Activated B cell treated with CpG ODN at 0.5 μM for 24 hours (primary cell): ENCODE data around the gene SRA1. TPM values are rescaled to one million over a fixed set of nuclear protein-coding genes. Genes with fewer than 3 reads are reported as not detected.
A peak's percentile ranks its signal among the peaks of the same experiment; 100 is the strongest.

Experiments used
- ATAC-seq: fragments of 200-7000 bp; cut with Tn5 transposase; one replicate; pipeline ENCODE4 v1.10.0; 2021; ENCODE audit warnings: low read depth, mild to moderate bottlenecking, moderate library complexity
- CTCF ChIA-PET: fragments of 350-600 bp; sonication (Branson Sonifier 250); formaldehyde crosslinking; loops from one replicate; lab custom pipeline; 2021; ENCODE audit warnings: antibody characterized with exemption; lab: Charles Lee
- POLR2A ChIA-PET: fragments of 350-600 bp; sonication (Branson Sonifier 250); formaldehyde crosslinking; loops from one replicate; lab custom pipeline; 2021; ENCODE audit warnings: antibody characterized with exemption; lab: Charles Lee
- DNase-seq: peaks from one replicate; pipeline ENCODE4 v3.0.0; 2022
- H3K27ac Mint-ChIP-seq: one replicate; pipeline ENCODE4 v1.8.0; 2020; ENCODE audit warnings: mixed read lengths
- H3K27me3 Mint-ChIP-seq: one replicate; pipeline ENCODE4 v1.8.0; 2021; ENCODE audit warnings: mixed read lengths
- H3K36me3 Mint-ChIP-seq: one replicate; pipeline ENCODE4 v1.8.0; 2021; ENCODE audit warnings: low read depth, mixed read lengths
- H3K4me1 Mint-ChIP-seq: one replicate; pipeline ENCODE4 v1.8.0; 2021; ENCODE audit warnings: mixed read lengths
- H3K4me3 Mint-ChIP-seq: one replicate; pipeline ENCODE4 v1.8.0; 2020; ENCODE audit warnings: mild to moderate bottlenecking, mixed read lengths
- H3K9me3 Mint-ChIP-seq: one replicate; pipeline ENCODE4 v1.8.0; 2020; ENCODE audit warnings: mixed read lengths
- CTCF ChIP-seq: fragments of 200-600 bp; IDR thresholded peaks from one replicate; pipeline ENCODE4 v1.8.0; 2022; ENCODE audit warnings: antibody characterized with exemption, mild to moderate bottlenecking
- intact Hi-C: fragments of 100-400 bp; cut with micrococcal nuclease; formaldehyde crosslinking; loops from one replicate; pipeline ENCODE4 v1.15.1; 2024
- total RNA-seq: library from RNA; stranded (reverse); gene quantifications from 2 replicates; pipeline ENCODE4 v1.2.3, GENCODE V29; 2022

The SRA1 gene
- total RNA-seq, 1 donor from 2014 or later, result 41.8 TPM

DNA sequence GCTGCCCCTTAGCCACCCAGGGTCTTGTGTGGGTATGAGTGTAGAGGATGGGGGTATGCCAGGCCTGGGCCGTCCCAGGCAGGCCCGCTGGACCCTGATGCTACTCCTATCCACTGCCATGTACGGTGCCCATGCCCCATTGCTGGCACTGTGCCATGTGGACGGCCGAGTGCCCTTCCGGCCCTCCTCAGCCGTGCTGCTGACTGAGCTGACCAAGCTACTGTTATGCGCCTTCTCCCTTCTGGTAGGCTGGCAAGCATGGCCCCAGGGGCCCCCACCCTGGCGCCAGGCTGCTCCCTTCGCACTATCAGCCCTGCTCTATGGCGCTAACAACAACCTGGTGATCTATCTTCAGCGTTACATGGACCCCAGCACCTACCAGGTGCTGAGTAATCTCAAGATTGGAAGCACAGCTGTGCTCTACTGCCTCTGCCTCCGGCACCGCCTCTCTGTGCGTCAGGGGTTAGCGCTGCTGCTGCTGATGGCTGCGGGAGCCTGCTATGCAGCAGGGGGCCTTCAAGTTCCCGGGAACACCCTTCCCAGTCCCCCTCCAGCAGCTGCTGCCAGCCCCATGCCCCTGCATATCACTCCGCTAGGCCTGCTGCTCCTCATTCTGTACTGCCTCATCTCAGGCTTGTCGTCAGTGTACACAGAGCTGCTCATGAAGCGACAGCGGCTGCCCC is 10.0 kb upstream of the SRA1 start:
- no peak for TF ChIP-seq CTCF
- CTCF ChIA-PET, result no interaction called here
- H3K27ac Mint-ChIP-seq, result no peak overlapping the region
- DNase-seq (no peak), ATAC-seq (no peak)
- POLR2A ChIA-PET, result interaction anchor here (1.4 to 1.5 kb wide), 2 partner anchors 20 to 165 kb away, joined by 3 read pairs; partner anchors contain the start of genes ANKHD1 and EIF4EBP3
- no peak overlapping the region for H3K4me3 Mint-ChIP-seq
- intact Hi-C loops, result no loop called here
- H3K27me3 Mint-ChIP-seq, result no peaks in the 10 kb centered on the region
- H3K4me1 Mint-ChIP-seq, result peaks cover 66% of the 10 kb centered on the region
- peaks cover 38% of the 10 kb centered on the region for H3K36me3 Mint-ChIP-seq
- H3K9me3 Mint-ChIP-seq, result no peaks in the 10 kb centered on the region

DNA sequence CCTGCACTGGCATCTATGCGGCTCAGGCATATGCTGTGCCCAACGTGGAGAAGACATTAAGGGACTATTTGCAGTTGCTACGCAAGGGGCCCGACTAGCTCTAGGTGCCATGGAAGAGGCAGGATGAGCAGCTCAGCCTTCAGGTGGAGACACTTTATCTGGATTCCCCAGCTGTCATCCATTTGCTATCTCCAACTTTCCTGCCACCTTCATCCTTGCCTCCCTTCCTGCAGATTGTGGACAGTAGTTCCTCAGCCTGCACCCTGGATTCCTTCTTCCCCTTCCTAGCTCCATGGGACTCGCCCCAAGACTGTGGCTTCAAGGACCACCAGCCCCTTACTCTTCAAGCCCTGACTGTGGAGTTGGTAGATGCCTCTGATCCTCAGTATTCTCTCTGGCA is 9.4 kb upstream of the SRA1 start:
- Mint-ChIP-seq H3K36me3 (peaks cover 38% of the 10 kb centered on the region), H3K4me3 (peak overlapping the region; percentile 24), H3K4me1 (peaks cover 66% of the 10 kb centered on the region), H3K9me3 (no peaks in the 10 kb centered on the region), H3K27me3 (no peaks in the 10 kb centered on the region), H3K27ac (no peak overlapping the region)
- no peak for TF ChIP-seq CTCF
- DNase-seq, result no peak
- intact Hi-C loops, result no loop called here
- CTCF ChIA-PET, result no interaction called here
- POLR2A ChIA-PET, result interaction anchor here (1.5 to 1.6 kb wide), 3 partner anchors 10 to 165 kb away, joined by 3 to 7 read pairs (median 5); partner anchors contain the start of genes ANKHD1 and SRA1
- ATAC-seq, result no peak

DNA sequence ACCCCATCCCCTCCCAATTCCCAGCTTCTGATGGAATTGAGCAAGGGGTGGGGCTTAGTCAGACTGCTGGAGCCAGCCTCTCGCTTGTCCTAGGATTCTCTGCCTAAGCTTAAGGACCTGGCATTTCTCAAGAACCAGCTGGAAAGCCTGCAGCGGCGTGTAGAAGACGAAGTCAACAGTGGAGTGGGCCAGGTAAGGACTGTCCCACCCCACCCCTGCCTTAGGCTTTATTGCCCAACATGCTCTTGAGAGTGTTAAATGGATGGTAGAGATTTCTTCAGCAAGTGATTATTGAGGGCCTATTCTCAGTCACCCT is 8.5 kb upstream of the SRA1 start:
- ChIA-PET CTCF (no interaction called here), POLR2A (interaction anchor here (1.3 to 3.6 kb wide), 6 partner anchors 9 to 165 kb away, joined by 3 to 39 read pairs (median 6); partner anchors contain the start of genes ANKHD1, EIF4EBP3, IK and NDUFA2)
- Mint-ChIP-seq H3K9me3 (no peaks in the 10 kb centered on the region), H3K27ac (peak overlapping the region; percentile 90), H3K4me3 (peak overlapping the region; percentile 98), H3K36me3 (peaks cover 40% of the 10 kb centered on the region), H3K27me3 (no peaks in the 10 kb centered on the region), H3K4me1 (peaks cover 68% of the 10 kb centered on the region)
- intact Hi-C loops, result no loop called here
- no peak for TF ChIP-seq CTCF
- DNase-seq (no peak), ATAC-seq (no peak)

- peaks cover 43% of the 10 kb centered on the region for H3K36me3 Mint-ChIP-seq
- intact Hi-C loops, result no loop called here
- ATAC-seq, result no peak
- no peaks in the 10 kb centered on the region for H3K9me3 Mint-ChIP-seq
- peak overlapping the region; percentile 90 for H3K27ac Mint-ChIP-seq
- peak overlapping the region; percentile 98 for H3K4me3 Mint-ChIP-seq
- H3K4me1 Mint-ChIP-seq, result peaks cover 65% of the 10 kb centered on the region
- ChIA-PET CTCF (no interaction called here), POLR2A (interaction anchor here (1.3 to 3.6 kb wide), 5 partner anchors 8 to 164 kb away, joined by 4 to 39 read pairs (median 7); partner anchors contain the start of genes EIF4EBP3, IK, NDUFA2 and SRA1)
- no peak for TF ChIP-seq CTCF
- no peak for DNase-seq
- no peaks in the 10 kb centered on the region for H3K27me3 Mint-ChIP-seq
Observed at GRCh38 chr5:140565024-140565779, 7.9 kb upstream of the SRA1 start.
